GM20000 (cell line): Measurements from ENCODE around the gene HSPB7.
"Not testable (repeated sequence)": the region's sequence is repeated elsewhere in the genome, so short reads cannot be mapped to it uniquely, and the experiment has no call there.

Experiments
- DNase-seq: peaks from one replicate; pipeline ENCODE4 v3.0.0; 2012; ENCODE audit warnings: low spot score
- CTCF ChIP-seq: IDR thresholded peaks from 2 replicates; pipeline ENCODE4 v1.5.1; 2012; ENCODE audit warnings: mild to moderate bottlenecking, control low read depth; ENCODE audit errors: extremely low read depth, missing control alignments

The HSPB7 gene

GRCh38 chr1:16031551-16031950 lies 13.7 kb upstream of the HSPB7 start:
- no peak for TF ChIP-seq CTCF
- DNase-seq = no peak

- TF ChIP-seq CTCF = no peak
- DNase-seq = no peak
Measured at GRCh38 chr1:16029288-16029687, 11.4 kb upstream of the HSPB7 start.

- not testable (repeated sequence) for DNase-seq
Measured at GRCh38 chr1:16029003-16029268, 11.1 kb upstream of the HSPB7 start.

GRCh38 chr1:16028237-16029002 lies 10.6 kb upstream of the HSPB7 start:
- DNase-seq = no peak
- no peak for TF ChIP-seq CTCF

GRCh38 chr1:16026723-16027484 lies 9.1 kb upstream of the HSPB7 start:
- DNase-seq = no peak
- no peak for TF ChIP-seq CTCF

GRCh38 chr1:16026302-16026701 lies 8.5 kb upstream of the HSPB7 start:
- not testable (repeated sequence) for DNase-seq

GRCh38 chr1:16023050-16023653 lies 5.3 kb upstream of the HSPB7 start:
- no peak for DNase-seq
- no peak for TF ChIP-seq CTCF

- TF ChIP-seq CTCF = no peak
- no peak for DNase-seq
Measured at GRCh38 chr1:16022393-16022792, 4.5 kb upstream of the HSPB7 start.
